Tibial artery (tissue), 4 donors: ENCODE measurements around the gene TET1.

Source experiments
- DNase-seq, 2 donors: peaks; one replicate each; pipeline ENCODE4 v3.0.0-alpha.2; 2019
- H3K27ac ChIP-seq, 2 donors: fragments of 200-600 bp; sonication (generic) in 1 of 2; 1 replicate in 1 of 2; 2 replicates in 1 of 2; pipeline ENCODE4 v1.5.1; 2018 to 2019; ENCODE audit warnings: mild to moderate bottlenecking in 1 of 2
- H3K27me3 ChIP-seq, 2 donors: fragments of 200-600 bp; sonication (generic) in 1 of 2; one replicate each; pipeline versions ENCODE4 v1.5.1 to v1.6.0; 2016 to 2019
- H3K36me3 ChIP-seq, 3 donors: fragments of 200-600 bp; sonication (generic) in 2 of 3; one replicate each; pipeline ENCODE4 v1.5.1; 2016 to 2019; ENCODE audit warnings: mild to moderate bottlenecking in 2 of 3
- H3K4me1 ChIP-seq, 4 donors: fragments of 200-600 bp; sonication (generic) in 2 of 4; 1 replicate in 3 of 4; 2 replicates in 1 of 4; pipeline ENCODE4 v1.5.1; 2016 to 2019
- H3K4me3 ChIP-seq, 2 donors: fragments of 200-600 bp; sonication (generic) in 1 of 2; 1 replicate in 1 of 2; 2 replicates in 1 of 2; pipeline ENCODE4 v1.5.1; 2018 to 2019; ENCODE audit warnings: mild to moderate bottlenecking in 2 of 2
- H3K9me3 ChIP-seq, 3 donors: fragments of 200-600 bp; sonication (generic) in 1 of 3; one replicate each; pipeline ENCODE4 v1.5.1; 2016 to 2019
- CTCF ChIP-seq, 2 experiments: fragments of 200-600 bp in 1 of 2; fragments of 450-650 bp in 1 of 2; IDR thresholded peaks; one replicate each; pipeline ENCODE4 v1.5.1; 2017 to 2019; ENCODE audit warnings: antibody characterized with exemption in 2 of 2, mild to moderate bottlenecking in 1 of 2, moderate library complexity in 1 of 2
- intact Hi-C: fragments of 100-400 bp; cut with DNase I; formaldehyde crosslinking; loops from one replicate; pipeline ENCODE4 v1.15.0; 2023; ENCODE audit warnings: low total_unique reads

TET1 gene

GRCh38 chr10:68536973-68537372, 23.2 kb upstream of the TET1 start:
- H3K4me1 ChIP-seq, result no peaks in the 10 kb centered on the region
- H3K9me3 ChIP-seq, result no peaks in the 10 kb centered on the region
- no peak for TF ChIP-seq CTCF (IDR thresholded peaks at IDR 0.05)
- no peak overlapping the region for H3K4me3 ChIP-seq
- H3K27me3 ChIP-seq, result no peaks in the 10 kb centered on the region
- intact Hi-C loops, result no loop called here
- H3K36me3 ChIP-seq, result no peaks in the 10 kb centered on the region
- H3K27ac ChIP-seq, result no peak overlapping the region
- no peak for DNase-seq

DNA sequence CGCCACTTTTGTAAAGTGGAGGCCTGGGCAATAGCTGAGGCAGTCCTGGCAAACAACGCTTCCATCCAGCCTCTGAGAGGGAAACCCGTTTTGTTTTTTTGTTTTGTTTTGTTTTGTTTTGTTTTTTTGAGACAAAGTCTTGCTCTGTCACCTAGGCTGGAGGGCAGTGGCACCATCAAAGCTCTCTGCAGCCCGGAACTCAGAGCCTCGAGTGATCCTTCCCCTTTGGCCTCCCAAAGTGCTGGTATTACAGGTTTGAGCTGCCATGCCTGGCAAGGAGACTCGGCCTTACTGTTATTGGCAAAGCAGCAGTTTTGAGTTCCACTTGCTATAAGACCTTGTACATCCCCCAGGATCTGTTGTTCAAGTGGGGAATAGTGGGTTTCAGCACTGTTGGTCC, 22.3 kb upstream of the TET1 start:
- no peaks in the 10 kb centered on the region for H3K36me3 ChIP-seq
- no peaks in the 10 kb centered on the region for H3K9me3 ChIP-seq
- H3K4me1 ChIP-seq, result no peaks in the 10 kb centered on the region
- H3K4me3 ChIP-seq, result no peak overlapping the region
- no peak for TF ChIP-seq CTCF (IDR thresholded peaks at IDR 0.05)
- DNase-seq, result no peak
- no peak overlapping the region for H3K27ac ChIP-seq
- H3K27me3 ChIP-seq, result no peaks in the 10 kb centered on the region
- intact Hi-C loops, result no loop called here

DNA sequence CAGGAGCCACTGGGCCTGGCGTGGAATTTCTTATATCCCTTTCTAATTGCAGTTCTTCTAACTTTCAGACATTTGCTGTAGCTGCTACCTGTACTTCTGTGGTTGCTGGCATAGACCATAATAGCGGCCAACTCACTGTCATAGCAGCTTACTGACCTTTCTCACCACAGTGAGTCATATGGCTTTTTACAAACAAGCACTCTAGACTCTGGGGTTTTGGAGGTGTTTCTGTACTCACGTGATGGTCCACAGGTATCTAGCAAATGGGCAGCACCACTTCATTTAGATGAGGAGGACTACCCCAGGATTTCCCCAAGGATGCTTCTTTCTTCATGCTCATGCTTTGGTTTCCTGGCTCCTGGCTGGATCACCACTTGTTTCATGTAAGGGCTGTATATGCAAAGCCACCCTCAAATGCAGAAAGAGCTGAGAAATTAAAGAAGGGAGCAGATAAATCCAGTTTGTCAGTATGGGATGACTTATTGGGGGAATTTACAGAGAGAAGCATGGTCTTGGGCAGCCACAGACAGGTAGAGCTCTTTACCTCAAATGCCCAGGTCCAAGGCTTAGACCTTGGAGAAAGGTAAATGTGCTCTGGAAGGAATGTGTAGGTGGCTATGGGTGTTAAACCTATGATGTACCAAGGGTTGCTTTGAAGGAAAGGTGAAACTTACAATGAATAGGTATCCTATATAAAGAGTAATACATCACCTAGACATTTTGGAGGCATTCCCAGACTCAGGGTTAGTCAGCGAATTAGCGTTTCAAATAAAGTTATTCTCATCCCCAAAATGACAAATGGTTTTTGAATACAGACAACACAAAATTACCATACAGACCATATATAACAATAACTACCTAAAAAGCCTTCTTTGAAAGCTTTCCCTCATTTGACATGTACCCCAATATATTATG, 16.9 kb upstream of the TET1 start:
- no peak for DNase-seq
- Histone ChIP-seq H3K9me3 (no peaks in the 10 kb centered on the region), H3K27ac (no peak overlapping the region), H3K27me3 (no peaks in the 10 kb centered on the region), H3K4me3 (no peak overlapping the region), H3K4me1 (no peaks in the 10 kb centered on the region), H3K36me3 (no peaks in the 10 kb centered on the region)
- intact Hi-C loops, result no loop called here
- no peak for TF ChIP-seq CTCF (IDR thresholded peaks at IDR 0.05)

DNA sequence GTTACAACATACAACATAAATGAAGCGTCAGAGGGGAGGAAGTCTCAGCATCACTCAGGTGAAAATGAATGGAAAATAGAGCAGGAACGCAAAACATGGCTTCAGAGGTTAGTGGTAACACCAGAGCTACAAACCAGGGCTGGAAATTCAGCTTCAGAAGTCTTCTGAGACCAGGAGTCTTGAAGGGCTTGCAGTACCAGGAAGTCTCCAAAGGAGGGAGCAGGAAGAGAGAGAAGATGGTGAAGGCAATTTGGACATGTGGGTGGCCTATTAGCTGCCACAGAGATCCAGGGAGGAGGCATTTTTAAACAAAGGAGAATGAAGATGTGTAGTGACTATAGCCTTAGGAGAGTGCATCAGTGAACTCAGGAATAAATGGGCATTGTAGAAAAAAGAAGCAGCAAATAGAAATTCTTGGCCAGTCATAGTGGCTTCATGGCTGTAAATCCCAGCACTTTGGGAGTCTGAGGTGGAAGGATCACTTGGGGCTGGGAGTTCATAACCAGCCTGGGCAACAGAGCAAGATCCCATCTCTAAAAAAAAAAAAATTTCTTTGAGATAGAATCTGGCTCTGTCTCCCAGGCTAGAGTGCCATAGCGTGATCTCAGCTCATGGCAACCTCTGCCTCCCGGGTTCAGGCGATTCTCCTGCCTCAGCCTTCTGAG, 9.3 kb upstream of the TET1 start:
- DNase-seq, result peak in 1 of 2 donors; percentile 41
- TF ChIP-seq CTCF (IDR thresholded peaks at IDR 0.05), result peak; percentile 73 to 82
- Histone ChIP-seq H3K27me3 (no peaks in the 10 kb centered on the region), H3K36me3 (no peaks in the 10 kb centered on the region), H3K27ac (no peak overlapping the region), H3K4me1 (no peaks in the 10 kb centered on the region), H3K9me3 (no peaks in the 10 kb centered on the region), H3K4me3 (no peak overlapping the region)
- intact Hi-C loops, result no loop called here

DNA sequence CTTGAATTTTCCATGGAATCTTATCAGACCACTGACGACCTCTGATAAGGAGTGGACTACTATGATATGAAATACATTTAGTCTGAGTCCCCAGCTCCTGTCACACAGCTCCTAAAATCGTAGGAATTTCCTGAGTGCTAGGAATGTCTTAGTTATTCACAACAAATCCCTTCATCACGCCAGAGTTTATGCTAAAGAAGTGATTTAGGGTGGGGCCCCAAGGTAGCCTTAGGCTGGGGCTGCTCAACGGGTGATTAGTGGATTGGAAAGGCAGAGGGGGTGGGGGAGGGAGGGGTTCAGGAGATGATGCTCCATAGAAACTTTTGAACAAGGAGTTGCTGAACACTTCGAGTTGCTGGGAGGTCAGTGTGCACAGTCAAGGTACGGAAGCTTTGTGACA, 7.0 kb upstream of the TET1 start:
- DNase-seq, result no peak
- Histone ChIP-seq H3K27ac (no peak overlapping the region), H3K4me1 (no peaks in the 10 kb centered on the region), H3K36me3 (no peaks in the 10 kb centered on the region), H3K4me3 (no peak overlapping the region), H3K27me3 (no peaks in the 10 kb centered on the region), H3K9me3 (no peaks in the 10 kb centered on the region)
- intact Hi-C loops, result no loop called here
- no peak for TF ChIP-seq CTCF (IDR thresholded peaks at IDR 0.05)
